Calu3 (cell line): ENCODE measurements around the gene ZBTB47. TPM values are rescaled to one million over a fixed set of nuclear protein-coding genes. Genes with fewer than 3 reads are reported as not detected.

Source experiments
- BruUV-seq: library from RNA; stranded (reverse); fragments of 400-500 nt; replicated peaks from 2 replicates; lab custom pipeline; 2021; lab: Mats Ljungman, UMichigan
- CTCF ChIA-PET: fragments of 300-600 bp; sonication (Branson Sonifier 250); formaldehyde crosslinking; loops from one replicate; lab custom pipeline; 2022; ENCODE audit warnings: antibody characterized with exemption; lab: Charles Lee
- DNase-seq: peaks from one replicate; pipeline ENCODE4 v3.0.0; 2022
- H3K27ac Mint-ChIP-seq: one replicate; pipeline ENCODE4 v1.8.0; 2022; ENCODE audit warnings: mixed read lengths; ENCODE audit not compliant: unreplicated experiment
- H3K27me3 Mint-ChIP-seq: one replicate; pipeline ENCODE4 v1.8.0; 2022; ENCODE audit warnings: mixed read lengths; ENCODE audit not compliant: unreplicated experiment
- H3K36me3 Mint-ChIP-seq: one replicate; pipeline ENCODE4 v1.8.0; 2022; ENCODE audit warnings: mild to moderate bottlenecking, moderate library complexity, mixed read lengths; ENCODE audit not compliant: insufficient read depth, unreplicated experiment
- H3K4me1 Mint-ChIP-seq: one replicate; pipeline ENCODE4 v1.8.0; 2022; ENCODE audit warnings: mild to moderate bottlenecking, low read depth, mixed read lengths; ENCODE audit not compliant: unreplicated experiment
- H3K4me3 Mint-ChIP-seq: one replicate; pipeline ENCODE4 v1.8.0; 2022; ENCODE audit warnings: mild to moderate bottlenecking, low read depth, moderate library complexity, mixed read lengths; ENCODE audit not compliant: unreplicated experiment
- H3K9me3 Mint-ChIP-seq: one replicate; pipeline ENCODE4 v1.8.0; 2022; ENCODE audit warnings: low read depth, mixed read lengths; ENCODE audit not compliant: unreplicated experiment
- CTCF ChIP-seq: fragments of 200-600 bp; IDR thresholded peaks from one replicate; pipeline ENCODE4 v1.8.0; 2022; ENCODE audit warnings: antibody characterized with exemption; ENCODE audit not compliant: unreplicated experiment
- intact Hi-C: fragments of 100-400 bp; cut with micrococcal nuclease; formaldehyde crosslinking; loops from one replicate; pipeline ENCODE4 v1.10.0; 2022; ENCODE audit not compliant: unreplicated experiment
- total RNA-seq: library from RNA; stranded (reverse); gene quantifications from 2 replicates; pipeline ENCODE4 v1.2.3, GENCODE V29; 2022

ZBTB47 gene
- total RNA-seq, 1 experiment from 2014 or later, result 7.2 TPM

- peaks cover 10% of the 10 kb centered on the region for H3K4me1 Mint-ChIP-seq
- intact Hi-C loops, result no loop called here
- TF ChIP-seq CTCF, result no peak
- H3K36me3 Mint-ChIP-seq, result peaks cover 11% of the 10 kb centered on the region
- H3K27ac Mint-ChIP-seq, result no peak overlapping the region
- BruUV-seq, result no TSS peak
- H3K27me3 Mint-ChIP-seq, result no peaks in the 10 kb centered on the region
- DNase-seq, result no peak
- H3K9me3 Mint-ChIP-seq, result no peaks in the 10 kb centered on the region
- CTCF ChIA-PET, result interaction anchor here (1.6 kb wide), 1 partner anchor 31 kb away, joined by 4 read pairs; the partner anchor contains the start of gene SEC22C
- H3K4me3 Mint-ChIP-seq, result no peak overlapping the region
These were observed 41.3 kb upstream of the ZBTB47 start for GRCh38 chr3:42612217-42612616.

- Mint-ChIP-seq H3K4me3 (no peak overlapping the region), H3K27me3 (no peaks in the 10 kb centered on the region), H3K27ac (no peak overlapping the region), H3K9me3 (no peaks in the 10 kb centered on the region), H3K36me3 (peaks cover 8% of the 10 kb centered on the region), H3K4me1 (peaks cover 10% of the 10 kb centered on the region)
- TF ChIP-seq CTCF, result no peak
- DNase-seq, result no peak
- CTCF ChIA-PET, result interaction anchor here (1.5 to 1.6 kb wide), 2 partner anchors 22 to 32 kb away, joined by 4 to 5 read pairs; partner anchors contain the start of genes SEC22C and SS18L2
- intact Hi-C loops, result no loop called here
- BruUV-seq, result no TSS peak
These were observed 40.6 kb upstream of the ZBTB47 start for GRCh38 chr3:42612928-42613327.

GRCh38 chr3:42613462-42613861, 40.0 kb upstream of the ZBTB47 start:
- CTCF ChIA-PET, result interaction anchor here (0.7 to 1.6 kb wide), 4 partner anchors 13 to 32 kb away, joined by 3 to 5 read pairs (median 4); partner anchors contain the start of genes NKTR, SEC22C and SS18L2

GRCh38 chr3:42631620-42632019, 21.9 kb upstream of the ZBTB47 start:
- H3K9me3 Mint-ChIP-seq, result no peaks in the 10 kb centered on the region
- intact Hi-C loops, result no loop called here
- no peak overlapping the region for H3K27ac Mint-ChIP-seq
- no peak for TF ChIP-seq CTCF
- H3K4me1 Mint-ChIP-seq, result peaks cover 10% of the 10 kb centered on the region
- no peak overlapping the region for H3K4me3 Mint-ChIP-seq
- H3K36me3 Mint-ChIP-seq, result peaks cover 21% of the 10 kb centered on the region
- DNase-seq, result no peak
- no peaks in the 10 kb centered on the region for H3K27me3 Mint-ChIP-seq
- no TSS peak for BruUV-seq
- CTCF ChIA-PET, result no interaction called here

More at GRCh38 chr3:42613462-42613861, 40.0 kb upstream of the ZBTB47 start:
- Mint-ChIP-seq H3K4me3 (no peak overlapping the region), H3K9me3 (no peaks in the 10 kb centered on the region), H3K36me3 (peaks cover 8% of the 10 kb centered on the region), H3K27me3 (no peaks in the 10 kb centered on the region), H3K27ac (no peak overlapping the region), H3K4me1 (peaks cover 10% of the 10 kb centered on the region)
- BruUV-seq, result no TSS peak
- intact Hi-C loops, result no loop called here
- DNase-seq, result no peak
- no peak for TF ChIP-seq CTCF
